ENCODE data around the gene TMC2. TPM values are rescaled to one million over a fixed set of nuclear protein-coding genes. Genes with fewer than 3 reads are reported as not detected.

The TMC2 gene
- total RNA-seq, 1 experiment from 2014 or later, result not detected

DNA sequence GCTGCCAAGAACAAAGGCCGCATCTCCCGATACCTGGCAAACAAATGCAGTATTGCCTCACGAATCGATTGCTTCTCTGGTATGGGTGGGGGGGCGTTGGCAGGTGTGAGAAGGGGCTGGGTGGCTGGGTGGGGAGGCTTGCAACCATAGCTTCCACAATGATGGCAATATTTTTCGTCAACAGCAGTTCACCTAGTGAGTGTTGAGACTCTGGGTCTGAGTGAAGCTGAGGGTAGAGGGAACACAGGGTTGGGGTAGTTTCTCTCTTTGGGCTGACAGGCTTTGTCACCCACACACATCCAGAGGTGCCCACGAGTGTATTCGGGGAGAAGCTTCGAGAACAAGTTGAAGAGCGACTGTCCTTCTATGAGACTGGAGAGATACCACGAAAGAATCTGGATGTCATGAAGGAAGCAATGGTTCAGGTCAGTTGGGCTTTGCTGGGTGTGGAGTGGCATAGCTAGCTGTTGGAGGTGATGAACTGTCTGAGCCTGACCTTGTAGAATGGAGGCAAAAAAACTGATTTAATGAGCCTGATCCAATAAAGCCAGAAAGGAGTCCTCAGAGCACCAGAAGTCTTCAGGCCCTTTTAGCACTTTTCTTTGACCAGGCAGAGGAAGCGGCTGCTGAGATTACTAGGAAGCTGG is 120.2 kb downstream of the TMC2 start:
- H3K4me3 Mint-ChIP-seq, result no peak overlapping the region
- DNase-seq (ENCODE audit: low spot score) (no peak), ATAC-seq (no peak)
- peaks cover 19% of the 10 kb centered on the region for H3K4me1 Mint-ChIP-seq
- ChIA-PET CTCF (no interaction called here), POLR2A (no interaction called here)
- no peaks in the 10 kb centered on the region for H3K9me3 Mint-ChIP-seq
- H3K27me3 Mint-ChIP-seq (ENCODE audit: low read depth), result no peaks in the 10 kb centered on the region
- peak overlapping the region; percentile 78 for H3K27ac Mint-ChIP-seq
- TF ChIP-seq ZMAT4 (CRISPR knock-in tag; IDR thresholded peaks at IDR 0.05) (no peak), CREB1 (CRISPR knock-in tag; IDR thresholded peaks at IDR 0.05) (no peak), IRF2 (CRISPR knock-in tag; IDR thresholded peaks at IDR 0.05; ENCODE audit: borderline replicate concordance, low read depth) (no peak), ATF1 (CRISPR knock-in tag; IDR thresholded peaks at IDR 0.05) (no peak), SMAD3 (CRISPR knock-in tag; IDR thresholded peaks at IDR 0.05; ENCODE audit: borderline replicate concordance) (no peak), ESRRA (CRISPR knock-in tag; IDR thresholded peaks at IDR 0.05; ENCODE audit: borderline replicate concordance) (no peak), ATF2 (CRISPR knock-in tag; IDR thresholded peaks at IDR 0.05; ENCODE audit: borderline replicate concordance, low read depth) (no peak), GTF2I (CRISPR knock-in tag; conservative IDR thresholded peaks at IDR 0.05) (no peak), SP1 (CRISPR knock-in tag; conservative IDR thresholded peaks at IDR 0.05) (no peak), MYBL2 (CRISPR knock-in tag; IDR thresholded peaks at IDR 0.05) (no peak), FOXP1 (CRISPR knock-in tag; IDR thresholded peaks at IDR 0.05; ENCODE audit: borderline replicate concordance) (no peak), CTCF (IDR thresholded peaks at IDR 0.05) (no peak), GABPB1 (CRISPR knock-in tag; IDR thresholded peaks at IDR 0.05) (no peak), EMX1 (CRISPR knock-in tag; IDR thresholded peaks at IDR 0.05) (no peak), JUN (CRISPR knock-in tag; IDR thresholded peaks at IDR 0.05) (no peak)
- TF ChIP-seq, protein P1, sequence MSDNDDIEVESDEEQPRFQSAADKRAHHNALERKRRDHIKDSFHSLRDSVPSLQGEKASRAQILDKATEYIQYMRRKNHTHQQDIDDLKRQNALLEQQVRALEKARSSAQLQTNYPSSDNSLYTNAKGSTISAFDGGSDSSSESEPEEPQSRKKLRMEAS (CRISPR knock-in tag; IDR thresholded peaks at IDR 0.05), result no peak
- TF ChIP-seq, protein P2, sequence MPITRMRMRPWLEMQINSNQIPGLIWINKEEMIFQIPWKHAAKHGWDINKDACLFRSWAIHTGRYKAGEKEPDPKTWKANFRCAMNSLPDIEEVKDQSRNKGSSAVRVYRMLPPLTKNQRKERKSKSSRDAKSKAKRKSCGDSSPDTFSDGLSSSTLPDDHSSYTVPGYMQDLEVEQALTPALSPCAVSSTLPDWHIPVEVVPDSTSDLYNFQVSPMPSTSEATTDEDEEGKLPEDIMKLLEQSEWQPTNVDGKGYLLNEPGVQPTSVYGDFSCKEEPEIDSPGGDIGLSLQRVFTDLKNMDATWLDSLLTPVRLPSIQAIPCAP (CRISPR knock-in tag; IDR thresholded peaks at IDR 0.05), result no peak
- TF ChIP-seq, protein P3, sequence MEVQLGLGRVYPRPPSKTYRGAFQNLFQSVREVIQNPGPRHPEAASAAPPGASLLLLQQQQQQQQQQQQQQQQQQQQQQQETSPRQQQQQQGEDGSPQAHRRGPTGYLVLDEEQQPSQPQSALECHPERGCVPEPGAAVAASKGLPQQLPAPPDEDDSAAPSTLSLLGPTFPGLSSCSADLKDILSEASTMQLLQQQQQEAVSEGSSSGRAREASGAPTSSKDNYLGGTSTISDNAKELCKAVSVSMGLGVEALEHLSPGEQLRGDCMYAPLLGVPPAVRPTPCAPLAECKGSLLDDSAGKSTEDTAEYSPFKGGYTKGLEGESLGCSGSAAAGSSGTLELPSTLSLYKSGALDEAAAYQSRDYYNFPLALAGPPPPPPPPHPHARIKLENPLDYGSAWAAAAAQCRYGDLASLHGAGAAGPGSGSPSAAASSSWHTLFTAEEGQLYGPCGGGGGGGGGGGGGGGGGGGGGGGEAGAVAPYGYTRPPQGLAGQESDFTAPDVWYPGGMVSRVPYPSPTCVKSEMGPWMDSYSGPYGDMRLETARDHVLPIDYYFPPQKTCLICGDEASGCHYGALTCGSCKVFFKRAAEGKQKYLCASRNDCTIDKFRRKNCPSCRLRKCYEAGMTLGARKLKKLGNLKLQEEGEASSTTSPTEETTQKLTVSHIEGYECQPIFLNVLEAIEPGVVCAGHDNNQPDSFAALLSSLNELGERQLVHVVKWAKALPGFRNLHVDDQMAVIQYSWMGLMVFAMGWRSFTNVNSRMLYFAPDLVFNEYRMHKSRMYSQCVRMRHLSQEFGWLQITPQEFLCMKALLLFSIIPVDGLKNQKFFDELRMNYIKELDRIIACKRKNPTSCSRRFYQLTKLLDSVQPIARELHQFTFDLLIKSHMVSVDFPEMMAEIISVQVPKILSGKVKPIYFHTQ (CRISPR knock-in tag; IDR thresholded peaks at IDR 0.05), result no peak
- peaks cover 86% of the 10 kb centered on the region for H3K36me3 Mint-ChIP-seq

- ATAC-seq (no peak), DNase-seq (ENCODE audit: low spot score) (no peak)
- CTCF ChIA-PET, result no interaction called here
- H3K36me3 Mint-ChIP-seq, result peaks cover 92% of the 10 kb centered on the region
- H3K4me1 Mint-ChIP-seq, result peaks cover 19% of the 10 kb centered on the region
- H3K4me3 Mint-ChIP-seq, result no peak overlapping the region
- no peaks in the 10 kb centered on the region for H3K9me3 Mint-ChIP-seq
- no peak overlapping the region; the same call in 1 of the 2 replicates for H3K27ac Mint-ChIP-seq
- POLR2A ChIA-PET, result no interaction called here
- TF ChIP-seq ZNF138 (CRISPR knock-in tag; conservative IDR thresholded peaks at IDR 0.05), result no peak
- TF ChIP-seq SMAD3 (CRISPR knock-in tag; IDR thresholded peaks at IDR 0.05; ENCODE audit: borderline replicate concordance), result no peak
- no peak for TF ChIP-seq KAT7 (CRISPR knock-in tag; IDR thresholded peaks at IDR 0.05; ENCODE audit: borderline replicate concordance)
- H3K27me3 Mint-ChIP-seq (ENCODE audit: low read depth), result no peaks in the 10 kb centered on the region
These were observed 120.9 kb downstream of the TMC2 start for GRCh38 chr20:2657241-2657640.

Data from WTC11 (cell line).